Choroid plexus epithelial cell (primary cell): ENCODE data around the gene TTC7B.

ENCODE experiments used
- DNase-seq: peaks from one replicate; pipeline ENCODE4 v3.0.0-alpha.2; 2010; ENCODE audit warnings: low read depth
- H3K4me3 ChIP-seq: 2 replicates; pipeline ENCODE4 v1.5.1; 2011; ENCODE audit warnings: low read depth, mild to moderate bottlenecking, control low read depth, low read length, moderate library complexity
- CTCF ChIP-seq: conservative IDR thresholded peaks from 2 replicates; pipeline ENCODE4 v1.5.1; 2011; ENCODE audit warnings: low read depth, mild to moderate bottlenecking, control low read depth, inconsistent platforms, low read length, moderate library complexity

The TTC7B gene

GRCh38 chr14:90750191-90750590 lies 66.0 kb downstream of the TTC7B start:
- H3K4me3 ChIP-seq: no peak overlapping the region
- no peak for DNase-seq
- no peak for TF ChIP-seq CTCF

- H3K4me3 ChIP-seq: no peak overlapping the region
- TF ChIP-seq CTCF: no peak
- DNase-seq: no peak
These were observed 68.3 kb downstream of the TTC7B start for GRCh38 chr14:90747909-90748308.

GRCh38 chr14:90743826-90744225 lies 72.4 kb downstream of the TTC7B start:
- DNase-seq: no peak
- no peak overlapping the region for H3K4me3 ChIP-seq
- no peak for TF ChIP-seq CTCF

GRCh38 chr14:90743425-90743824 lies 72.8 kb downstream of the TTC7B start:
- no peak for TF ChIP-seq CTCF
- no peak overlapping the region for H3K4me3 ChIP-seq
- no peak for DNase-seq

- no peak overlapping the region for H3K4me3 ChIP-seq
- no peak for DNase-seq
- TF ChIP-seq CTCF: no peak
These were observed 73.5 kb downstream of the TTC7B start for GRCh38 chr14:90742729-90743128.

- no peak overlapping the region for H3K4me3 ChIP-seq
- TF ChIP-seq CTCF: no peak
- DNase-seq: no peak
These were observed 74.0 kb downstream of the TTC7B start for GRCh38 chr14:90742252-90742651.

GRCh38 chr14:90741682-90741946 lies 74.6 kb downstream of the TTC7B start:
- no peak overlapping the region for H3K4me3 ChIP-seq
- DNase-seq: no peak
- TF ChIP-seq CTCF: no peak
